HG03378 (cell line): ENCODE data around the gene MAPKAPK3.

ENCODE experiments used
- ATAC-seq: cut with Tn5 transposase; IDR thresholded peaks from one replicate; pipeline ENCODE4 v1.9.1; 2021; ENCODE audit warnings: mild to moderate bottlenecking, moderate library complexity; ENCODE audit not compliant: unreplicated experiment

Gene MAPKAPK3

GRCh38 chr3:50607271-50608091, 9.5 kb upstream of the MAPKAPK3 start:
- ATAC-seq, result no peak

- ATAC-seq, result no peak
Observed at GRCh38 chr3:50608278-50608677, 8.7 kb upstream of the MAPKAPK3 start.

DNA sequence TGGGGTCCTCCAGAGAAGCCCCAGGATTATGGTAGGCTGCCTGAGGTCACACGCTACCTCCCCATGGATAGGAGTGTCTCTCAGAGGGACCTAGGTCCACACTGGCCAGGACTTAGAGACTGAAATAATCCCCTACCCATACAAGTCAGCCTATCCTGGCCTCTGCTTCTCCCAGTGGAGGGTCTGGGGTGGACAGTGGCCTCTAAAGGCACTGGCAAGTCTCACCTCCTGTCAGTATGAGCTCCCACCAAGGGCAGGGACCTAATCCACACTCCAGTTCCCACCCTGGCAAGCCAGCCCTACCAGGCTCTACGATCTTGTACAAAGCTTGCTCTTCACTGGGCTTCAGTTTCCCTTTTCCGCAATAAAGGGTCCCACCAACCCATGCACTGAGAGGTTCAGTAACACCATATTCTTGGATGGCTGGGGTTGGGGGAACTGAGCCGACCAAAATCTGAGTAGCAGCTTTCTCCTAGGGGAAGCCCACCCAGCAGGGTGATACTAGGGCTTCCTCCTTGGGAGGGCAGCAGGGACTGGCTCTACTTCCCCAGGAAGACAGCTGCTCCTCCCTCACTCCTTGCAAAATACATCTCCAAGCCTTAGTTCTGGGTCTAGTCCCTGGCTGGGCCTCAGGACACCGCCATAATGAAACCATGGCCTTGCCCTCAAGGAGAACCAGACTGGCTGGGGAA, 7.7 kb upstream of the MAPKAPK3 start:
- ATAC-seq, result no peak

DNA sequence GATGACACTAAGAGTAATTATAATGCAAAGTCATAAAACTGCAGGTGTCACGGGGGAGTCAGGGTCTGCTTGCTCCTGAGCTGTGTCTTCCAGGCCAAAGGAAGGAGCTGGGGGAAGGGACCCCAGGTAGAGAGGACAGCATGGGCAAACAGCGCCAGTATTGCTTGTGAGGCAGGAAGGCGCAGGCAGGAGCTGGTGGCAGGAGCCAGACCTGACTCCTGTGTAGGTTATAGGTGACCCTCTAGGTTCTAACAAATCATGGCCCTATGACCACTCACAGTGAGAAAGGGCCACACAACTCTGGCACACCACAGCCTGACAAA, 7.2 kb upstream of the MAPKAPK3 start:
- no peak for ATAC-seq

GRCh38 chr3:50610181-50610971, 6.6 kb upstream of the MAPKAPK3 start:
- ATAC-seq, result no peak

DNA sequence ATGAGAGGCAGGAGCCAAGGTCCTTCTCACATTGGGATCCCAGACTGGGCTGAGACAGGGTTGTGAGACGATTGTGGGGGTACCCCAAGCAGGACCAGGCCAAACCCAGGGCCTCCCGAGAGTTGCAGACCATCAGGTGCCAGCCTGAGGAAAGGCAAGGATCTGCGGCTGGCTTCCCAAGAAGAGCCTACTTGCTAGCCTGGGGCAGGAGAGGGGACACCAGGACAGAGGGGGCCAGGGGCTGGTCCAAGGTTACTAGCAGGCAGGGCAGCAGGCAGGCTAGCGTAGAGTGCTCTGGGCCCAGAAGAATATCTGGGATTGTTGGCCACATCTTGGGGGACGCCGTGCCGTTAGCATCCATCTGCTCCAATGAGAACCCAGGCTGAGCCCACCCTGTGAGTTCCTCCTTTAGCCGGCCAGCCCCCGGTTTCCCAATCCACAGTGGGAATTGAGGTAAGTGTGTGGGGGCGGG, 5.9 kb upstream of the MAPKAPK3 start:
- ATAC-seq, result no peak

GRCh38 chr3:50611464-50612233, 5.3 kb upstream of the MAPKAPK3 start, which contains the start of gene CISH:
Gene CISH, minus strand, starts transcription at chr3:50611774. Its CDS starts 124 bp downstream, at chr3:50611650.
- ATAC-seq, result peak; percentile 59

- ATAC-seq, result no peak
Observed at GRCh38 chr3:50612234-50612882, 4.6 kb upstream of the MAPKAPK3 start.

DNA sequence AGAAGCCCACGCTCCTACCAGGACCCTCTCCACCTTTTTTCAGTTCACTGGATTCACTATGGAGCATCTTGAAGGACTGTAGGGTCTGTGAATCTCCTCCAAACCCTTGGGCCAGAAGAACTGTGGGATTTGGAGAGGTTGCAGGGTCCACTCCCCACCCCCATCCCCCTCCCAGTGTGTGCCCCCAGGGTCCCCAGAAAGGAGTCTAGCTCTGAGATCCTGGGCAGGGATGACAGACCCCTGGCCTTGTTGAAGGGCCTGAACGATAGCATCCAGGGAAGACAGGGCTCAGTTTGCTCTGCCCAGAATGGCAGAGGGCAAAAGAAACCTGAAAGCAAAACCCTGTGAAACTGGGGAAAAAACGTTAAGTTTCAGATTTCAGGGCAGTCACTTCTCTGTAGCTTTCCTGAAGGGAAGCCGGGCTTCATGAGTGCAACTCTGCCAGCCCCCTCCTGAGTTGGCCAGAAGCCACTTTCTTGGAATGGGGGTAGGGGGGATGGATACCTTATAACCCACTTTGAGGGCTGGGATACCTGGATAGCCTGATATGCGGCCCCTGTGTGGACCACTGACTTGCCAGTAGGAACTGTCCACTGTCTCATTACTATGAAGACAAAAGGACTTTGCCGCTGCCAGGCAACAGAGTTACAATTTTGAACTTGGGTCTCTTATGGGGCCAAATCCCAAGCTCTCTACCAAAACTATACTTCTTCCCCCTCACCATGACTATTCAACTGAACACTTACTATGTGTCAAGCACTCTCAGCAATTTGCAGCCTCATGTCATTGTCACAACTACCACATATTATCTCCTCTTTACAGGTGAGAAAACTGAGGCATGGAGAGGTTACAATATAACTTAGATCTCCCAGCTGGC, 3.7 kb upstream of the MAPKAPK3 start:
- ATAC-seq, result no peak

- no peak for ATAC-seq
Observed at GRCh38 chr3:50615190-50615589, 1.8 kb upstream of the MAPKAPK3 start.

DNA sequence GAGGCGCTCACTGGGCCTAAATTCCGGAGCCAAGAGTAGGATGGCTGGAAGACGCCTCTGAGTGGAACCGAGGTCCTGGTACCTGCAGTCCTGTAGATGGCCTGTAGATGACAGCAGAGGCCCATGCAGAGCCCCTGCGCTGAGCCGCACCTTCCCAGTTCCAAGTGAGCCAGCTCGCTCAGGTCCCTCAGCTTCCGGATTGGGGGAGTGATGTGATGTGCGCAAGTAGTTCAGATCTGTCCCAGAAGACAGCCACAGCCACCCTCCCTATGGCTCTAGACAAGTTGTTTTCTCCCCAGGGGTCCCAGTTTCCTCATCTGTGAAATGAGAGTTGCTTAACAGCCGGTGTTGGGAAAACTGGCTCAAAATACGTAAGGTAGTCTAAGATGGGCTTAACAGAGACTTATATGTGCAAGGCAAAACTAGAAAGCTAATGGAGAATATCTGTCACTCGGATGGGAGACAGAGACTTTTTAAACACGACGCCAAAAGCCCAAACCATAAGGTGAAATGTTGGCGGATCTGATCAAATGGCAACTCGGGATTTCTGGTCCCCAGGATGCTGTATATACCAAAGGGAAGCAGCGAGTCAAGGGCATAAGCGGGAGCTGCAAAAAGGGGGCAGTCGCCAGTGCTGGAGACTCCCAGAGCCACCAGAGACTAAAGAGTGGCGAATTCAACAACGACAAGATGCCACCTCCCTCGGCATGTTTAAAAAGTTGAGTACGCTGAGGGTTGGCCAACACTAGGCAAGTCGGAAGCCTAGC, 765 bp upstream of the MAPKAPK3 start:
- peak; percentile 33 for ATAC-seq

DNA sequence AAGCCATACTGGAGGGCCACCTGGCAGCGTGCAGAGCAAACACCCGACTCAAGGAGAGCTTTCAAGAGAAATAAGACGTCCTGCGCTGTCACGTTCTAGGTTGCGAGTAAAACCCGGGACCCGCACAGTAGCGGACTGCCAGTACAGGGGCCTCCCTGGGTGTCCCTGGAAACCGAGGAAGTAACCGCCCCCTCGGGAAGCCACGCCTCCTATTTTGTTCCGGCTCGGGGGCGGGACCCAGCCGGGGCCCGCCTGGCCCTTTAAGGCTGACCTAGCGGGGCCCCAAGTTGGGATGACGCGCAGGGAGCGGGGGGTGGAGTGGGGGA, 218 bp upstream of the MAPKAPK3 start:
- ATAC-seq, result no peak

DNA sequence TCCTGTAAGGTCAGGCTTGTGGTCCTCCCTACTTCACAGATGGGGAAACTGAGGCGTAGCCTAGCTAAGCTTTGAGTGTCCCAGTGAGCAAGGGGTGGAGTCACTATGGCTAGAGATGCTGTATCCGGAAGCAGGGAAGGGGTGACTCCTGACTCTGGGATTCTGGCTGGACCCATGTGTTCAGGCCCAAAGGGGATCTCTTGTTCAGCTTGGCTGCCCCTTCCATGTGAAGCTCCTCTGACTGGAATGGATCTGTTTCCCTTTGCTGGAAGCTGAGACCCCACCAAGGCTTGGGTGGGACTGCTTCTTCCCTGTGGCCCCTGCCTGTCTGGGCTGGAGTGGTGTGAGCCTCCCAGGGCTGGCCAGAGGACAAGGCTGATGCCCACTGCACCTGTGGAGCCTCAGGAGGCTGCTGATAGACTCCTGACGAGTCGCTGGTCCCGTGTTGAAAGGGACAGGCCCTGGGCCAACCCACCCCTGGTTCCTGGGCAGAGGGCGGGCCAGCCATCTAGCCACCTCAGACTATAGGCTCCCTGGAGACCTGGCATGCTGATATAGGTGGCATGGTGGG, 1.0 kb downstream of the MAPKAPK3 start:
- no peak for ATAC-seq

DNA sequence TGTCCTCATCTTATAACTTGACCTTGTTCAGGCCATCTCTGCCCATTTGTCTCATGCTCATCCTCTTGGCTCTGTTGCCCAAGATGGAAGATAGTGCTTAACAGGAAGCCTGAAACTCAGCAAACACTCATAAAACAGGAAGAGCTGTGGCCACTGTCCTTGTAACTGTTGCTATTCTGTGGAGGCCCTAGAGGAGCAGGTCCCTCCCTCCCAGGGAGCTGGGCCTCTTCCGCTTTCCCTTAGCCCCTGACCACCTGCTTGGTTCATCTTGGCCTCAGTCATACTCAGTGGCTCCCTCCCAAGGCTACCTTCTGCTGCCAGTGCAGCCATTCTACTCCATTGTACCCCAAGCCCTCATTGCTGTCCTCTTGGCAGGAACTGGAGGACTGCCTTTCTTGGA, 3.5 kb downstream of the MAPKAPK3 start:
- ATAC-seq, result no peak

- no peak for ATAC-seq
Observed at GRCh38 chr3:50620820-50621219, 3.9 kb downstream of the MAPKAPK3 start.

DNA sequence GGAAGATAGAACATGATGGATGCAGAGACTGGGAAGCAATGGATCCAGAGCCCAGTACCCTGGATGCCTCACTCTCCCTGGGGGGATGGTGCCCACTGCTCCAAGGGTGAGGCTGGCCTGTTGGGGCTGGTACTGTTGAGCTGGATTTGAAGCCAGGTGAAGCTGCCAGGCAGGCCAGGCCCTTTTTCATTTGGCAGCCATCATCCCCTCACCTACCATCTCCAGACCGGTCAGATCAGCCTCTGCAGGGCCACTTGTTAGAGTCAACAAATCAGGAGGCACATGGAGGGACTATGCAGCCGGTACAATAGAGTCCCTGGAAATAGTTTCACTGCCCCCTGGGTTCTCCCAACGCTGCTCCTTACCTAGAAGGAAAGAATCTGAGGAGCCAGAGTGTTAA, 5.9 kb downstream of the MAPKAPK3 start:
- no peak for ATAC-seq

DNA sequence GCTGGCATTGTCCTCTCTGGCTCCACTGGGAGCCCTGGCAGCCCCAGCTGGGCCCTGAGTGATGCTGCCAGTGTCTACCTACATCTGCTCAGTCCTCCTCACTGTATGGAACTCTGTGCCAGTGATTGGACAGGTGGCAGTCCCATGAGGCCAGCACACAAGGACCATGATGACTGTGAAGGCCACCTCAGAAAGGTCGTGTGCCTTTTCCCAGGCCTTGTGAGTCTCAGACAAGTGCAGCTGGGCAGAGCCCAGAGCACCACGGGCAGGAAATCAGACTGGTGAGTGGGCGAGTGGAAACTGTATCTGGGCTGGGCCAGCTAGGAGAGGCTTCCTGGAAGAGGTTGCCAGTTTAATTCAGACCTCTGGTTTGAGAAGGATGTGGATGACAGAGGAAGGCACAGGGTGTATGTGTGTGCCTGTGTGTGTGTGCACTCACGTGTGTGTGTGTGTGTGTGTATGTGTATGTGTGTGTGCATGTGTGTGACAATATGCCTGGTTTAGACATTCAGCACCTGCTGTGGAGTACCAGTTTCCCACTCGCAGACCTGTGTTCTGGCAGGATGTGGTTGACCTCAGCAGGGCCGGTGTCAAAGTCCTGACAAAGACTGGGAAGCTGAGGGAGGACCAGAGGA, 7.0 kb downstream of the MAPKAPK3 start:
- ATAC-seq, result no peak

DNA sequence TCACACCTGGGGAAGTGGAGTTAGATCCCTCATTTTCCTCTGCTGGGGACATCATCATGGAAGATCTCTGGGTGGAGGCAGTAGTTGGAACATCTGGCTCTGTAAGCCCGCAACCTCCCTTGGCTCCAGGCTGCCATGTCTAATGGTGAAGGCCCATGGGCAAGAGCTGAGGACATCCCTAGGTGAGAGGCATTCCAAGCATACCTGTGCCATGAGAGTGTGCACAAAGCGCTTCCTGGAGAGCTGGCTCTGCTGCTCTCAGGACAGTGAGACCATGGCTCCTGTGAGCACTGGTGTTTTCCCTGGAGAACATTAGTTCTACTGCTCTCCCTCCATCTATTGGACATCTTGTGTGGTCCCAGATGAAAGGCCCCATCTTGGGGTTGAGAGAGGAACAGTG, 7.7 kb downstream of the MAPKAPK3 start:
- ATAC-seq, result no peak
